Astrocyte (in vitro differentiated cells and primary cell): ENCODE data around the gene SRBD1. TPM values are rescaled to one million over a fixed set of nuclear protein-coding genes. Genes with fewer than 3 reads are reported as not detected.

Source experiments
- DNase-seq: peaks from one replicate; pipeline ENCODE4 v3.0.0-alpha.2; 2010; ENCODE audit warnings: low read depth
- FAIRE-seq: peaks from 2 replicates; lab custom pipeline; 2011; peaks lifted over from hg19 to GRCh38; lab: Jason Lieb, UNC
- H2AFZ ChIP-seq: 2 replicates; pipeline ENCODE4 v1.6.0; 2012; ENCODE audit warnings: low read depth, low read length, inconsistent platforms
- H3K27ac ChIP-seq: 2 replicates; pipeline ENCODE4 v1.5.1; 2011; ENCODE audit warnings: low read depth, low read length, inconsistent platforms
- H3K27me3 ChIP-seq: 2 replicates; pipeline ENCODE4 v1.6.0; 2011; ENCODE audit warnings: low read length, inconsistent platforms; ENCODE audit not compliant: insufficient read depth
- H3K36me3 ChIP-seq: 2 replicates; pipeline ENCODE4 v1.5.1; 2011; ENCODE audit warnings: low read length, inconsistent platforms; ENCODE audit not compliant: insufficient read depth
- H3K4me1 ChIP-seq: 2 replicates; pipeline ENCODE4 v1.5.1; 2011; ENCODE audit warnings: low read length, inconsistent platforms; ENCODE audit not compliant: insufficient read depth
- H3K4me2 ChIP-seq: 2 replicates; pipeline ENCODE4 v1.6.0; 2012; ENCODE audit warnings: low read length, inconsistent platforms
- H3K4me3 ChIP-seq: 2 replicates; pipeline ENCODE4 v1.5.1; 2011; ENCODE audit warnings: low read depth, mild to moderate bottlenecking, low read length, inconsistent platforms; ENCODE audit not compliant: insufficient read depth
- H3K79me2 ChIP-seq: 2 replicates; pipeline ENCODE4 v1.6.0; 2012; ENCODE audit warnings: mild to moderate bottlenecking, low read length, inconsistent platforms; ENCODE audit not compliant: insufficient read depth
- H3K9ac ChIP-seq: 2 replicates; pipeline ENCODE4 v1.6.0; 2012; ENCODE audit warnings: mild to moderate bottlenecking, low read length, inconsistent platforms
- H3K9me3 ChIP-seq: 2 replicates; pipeline ENCODE4 v1.5.1; 2012; ENCODE audit warnings: low read depth, mild to moderate bottlenecking, low read length, inconsistent platforms; ENCODE audit not compliant: insufficient read depth
- H4K20me1 ChIP-seq: 2 replicates; pipeline ENCODE4 v1.6.0; 2012; ENCODE audit warnings: low read length, inconsistent platforms; ENCODE audit not compliant: insufficient read depth
- H3K27ac Mint-ChIP-seq: one replicate; pipeline ENCODE4 v1.8.0; 2021; ENCODE audit warnings: mild to moderate bottlenecking, mixed read lengths; ENCODE audit not compliant: unreplicated experiment
- H3K27me3 Mint-ChIP-seq: one replicate; pipeline ENCODE4 v1.8.0; 2021; ENCODE audit warnings: low read depth, mixed read lengths; ENCODE audit not compliant: unreplicated experiment
- H3K36me3 Mint-ChIP-seq: one replicate; pipeline ENCODE4 v1.8.0; 2021; ENCODE audit warnings: low read depth, mixed read lengths; ENCODE audit not compliant: unreplicated experiment
- H3K4me1 Mint-ChIP-seq: one replicate; pipeline ENCODE4 v1.8.0; 2021; ENCODE audit warnings: low read depth, mixed read lengths; ENCODE audit not compliant: unreplicated experiment
- H3K4me3 Mint-ChIP-seq: one replicate; pipeline ENCODE4 v1.8.0; 2021; ENCODE audit warnings: mild to moderate bottlenecking, moderate library complexity, mixed read lengths; ENCODE audit not compliant: unreplicated experiment
- H3K9me3 Mint-ChIP-seq: one replicate; pipeline ENCODE4 v1.8.0; 2021; ENCODE audit warnings: mild to moderate bottlenecking, mixed read lengths; ENCODE audit not compliant: unreplicated experiment
- CTCF ChIP-seq: IDR thresholded peaks from 2 replicates; pipeline ENCODE4 v1.5.1; 2011; ENCODE audit warnings: low read depth, mild to moderate bottlenecking, inconsistent platforms, low read length, moderate library complexity; ENCODE audit not compliant: insufficient read depth
- EZH2 ChIP-seq: IDR thresholded peaks from 2 replicates; pipeline ENCODE4 v1.6.1; 2012; ENCODE audit warnings: mild to moderate bottlenecking, low read length, inconsistent platforms; ENCODE audit not compliant: insufficient read depth
- total RNA-seq: library from RNA; stranded (reverse); gene quantifications from 2 replicates; pipeline ENCODE4 v1.2.1, GENCODE V29; 2021

Gene SRBD1
- total RNA-seq, 1 donor from 2014 or later: 9.3 TPM

DNA sequence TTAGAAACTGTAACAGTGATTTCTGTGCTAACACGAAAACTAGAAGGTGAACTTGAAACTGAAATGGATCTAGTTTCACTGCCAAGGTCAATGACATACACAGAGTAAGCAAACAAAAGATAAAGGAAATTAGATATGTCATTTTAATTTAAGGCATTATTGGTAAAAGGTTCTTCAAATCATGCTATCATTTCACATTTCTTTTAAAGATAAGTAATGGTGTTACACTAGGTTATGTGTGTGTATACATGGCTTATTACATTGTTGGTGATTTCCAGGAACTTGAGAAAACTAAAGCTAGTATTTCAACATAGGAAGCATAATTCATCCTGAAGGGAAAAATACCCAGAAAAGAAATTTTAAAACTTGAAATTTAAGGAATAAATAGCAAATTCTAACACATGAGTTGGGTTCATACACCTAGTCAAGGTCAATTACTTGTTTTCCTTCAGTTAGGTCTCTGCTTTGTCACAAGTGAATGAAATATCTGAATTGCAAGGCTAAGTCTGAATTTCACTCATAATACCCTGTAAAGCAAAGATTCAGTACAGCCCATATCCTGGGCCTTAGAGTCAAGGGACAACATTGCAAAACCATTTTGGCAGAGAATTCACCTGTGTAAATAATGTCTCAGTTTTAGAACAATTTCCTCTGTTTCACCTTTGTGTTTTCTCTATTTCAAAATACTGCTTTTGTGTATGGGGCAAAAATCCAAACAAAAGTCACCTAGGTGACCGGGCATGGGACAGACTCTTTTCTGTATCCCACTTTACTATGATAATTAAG, 141.6 kb downstream of the SRBD1 start:
- peaks cover 9% of the 10 kb centered on the region for H3K4me1 Mint-ChIP-seq
- TF ChIP-seq EZH2 (no peak), CTCF (no peak)

DNA sequence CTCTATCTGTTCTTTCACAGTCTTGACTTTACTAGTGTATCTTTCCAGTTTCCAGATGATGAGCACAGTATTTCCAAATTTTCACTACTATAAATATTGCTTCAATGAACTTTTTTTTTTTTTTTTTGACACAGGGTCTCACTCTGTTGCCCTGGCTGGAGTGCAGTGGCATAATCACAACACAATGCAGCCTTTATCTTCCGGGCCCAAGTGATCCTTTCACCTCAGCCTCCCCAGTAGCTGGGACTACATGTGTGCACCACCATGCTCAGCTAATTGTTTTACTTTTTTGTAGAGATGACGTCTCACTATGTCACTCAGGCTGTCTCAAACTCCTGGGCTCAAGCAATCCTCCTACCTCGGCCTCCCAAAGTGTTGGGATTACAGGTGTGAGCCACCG, 142.8 kb downstream of the SRBD1 start:
- Mint-ChIP-seq H3K9me3 (no peaks in the 10 kb centered on the region), H3K27me3 (no peaks in the 10 kb centered on the region)

More for the DNA sequence above, 141.6 kb downstream of the SRBD1 start:
- Histone ChIP-seq H3K27ac (no peak overlapping the region), H3K4me3 (no peak overlapping the region), H3K27me3 (no peaks in the 10 kb centered on the region), H3K4me2 (no peak overlapping the region), H3K36me3 (no peaks in the 10 kb centered on the region), H3K79me2 (no peaks in the 10 kb centered on the region), H2AFZ (no peak overlapping the region), H4K20me1 (no peaks in the 10 kb centered on the region), H3K4me1 (no peaks in the 10 kb centered on the region), H3K9ac (no peak overlapping the region), H3K9me3 (no peaks in the 10 kb centered on the region)
- DNase-seq: no peak
- Mint-ChIP-seq H3K27me3 (no peaks in the 10 kb centered on the region), H3K9me3 (no peaks in the 10 kb centered on the region), H3K4me3 (no peak overlapping the region), H3K27ac (no peak overlapping the region), H3K36me3 (no peaks in the 10 kb centered on the region)
- no peak for FAIRE-seq

More for the DNA sequence above, 142.8 kb downstream of the SRBD1 start:
- Histone ChIP-seq H3K9ac (no peak overlapping the region), H4K20me1 (no peaks in the 10 kb centered on the region), H3K4me2 (no peak overlapping the region), H3K36me3 (no peaks in the 10 kb centered on the region), H2AFZ (no peak overlapping the region), H3K9me3 (no peaks in the 10 kb centered on the region), H3K27me3 (no peaks in the 10 kb centered on the region), H3K4me3 (no peak overlapping the region), H3K79me2 (no peaks in the 10 kb centered on the region), H3K4me1 (no peaks in the 10 kb centered on the region), H3K27ac (no peak overlapping the region)
- Mint-ChIP-seq H3K4me3 (no peak overlapping the region), H3K27ac (no peak overlapping the region), H3K4me1 (peaks cover 9% of the 10 kb centered on the region), H3K36me3 (no peaks in the 10 kb centered on the region)
- DNase-seq (no peak), FAIRE-seq (no peak)
- TF ChIP-seq CTCF (no peak), EZH2 (no peak)
